ENCODE data around the gene LUZP2. TPM values are rescaled to one million over a fixed set of nuclear protein-coding genes. Genes with fewer than 3 reads are reported as not detected.
"Not testable (repeated sequence)": the region's sequence is repeated elsewhere in the genome, so short reads cannot be mapped to it uniquely, and the experiment has no call there.

LUZP2 gene
- total and polyA plus RNA-seq, 4 experiments from 2014 or later = not detected

- no peaks in the 10 kb centered on the region for H3K27me3 Mint-ChIP-seq
- no peak for DNase-seq
- H3K9me3 Mint-ChIP-seq = peaks cover 5 to 22% (median 11%) of the 10 kb centered on the region in 8 donors
- no peaks in the 10 kb centered on the region for H3K27me3 ChIP-seq (ENCODE audit: insufficient read depth, low read length)
- H3K27ac Mint-ChIP-seq = no peak overlapping the region
- ChIA-PET POLR2A (ENCODE audit: partially characterized antibody) (no interaction called here), CTCF (ENCODE audit: partially characterized antibody) (no interaction called here)
- no peak overlapping the region for H3K27ac ChIP-seq (ENCODE audit: low read depth, low read length)
- H3K4me3 ChIP-seq (ENCODE audit: low read length in 2 of 2) = no peak overlapping the region
- no peaks in the 10 kb centered on the region for H3K9me3 ChIP-seq (ENCODE audit: control insufficient read depth in 1 of 2, low read length in 2 of 2)
- no peaks in the 10 kb centered on the region for H3K36me3 Mint-ChIP-seq
- no peaks in the 10 kb centered on the region for H3K4me1 Mint-ChIP-seq
- H3K36me3 ChIP-seq (ENCODE audit: insufficient read depth, low read length) = no peaks in the 10 kb centered on the region
- H3K4me1 ChIP-seq (ENCODE audit: insufficient read depth, low read length) = no peaks in the 10 kb centered on the region
- H3K4me3 Mint-ChIP-seq = no peak overlapping the region
- intact Hi-C loops (cut with micrococcal nuclease) = no loop called here
These were observed 375.3 kb downstream of the LUZP2 start for GRCh38 chr11:24872186-24872585.

- H3K9me3 Mint-ChIP-seq = peaks cover 5 to 22% (median 12%) of the 10 kb centered on the region in 8 donors
- no peaks in the 10 kb centered on the region for H3K4me1 Mint-ChIP-seq
- Histone ChIP-seq H3K9me3 (ENCODE audit: control insufficient read depth in 1 of 2, low read length in 2 of 2) (no peaks in the 10 kb centered on the region), H3K27me3 (ENCODE audit: insufficient read depth, low read length) (no peaks in the 10 kb centered on the region), H3K36me3 (ENCODE audit: insufficient read depth, low read length) (no peaks in the 10 kb centered on the region), H3K4me3 (ENCODE audit: low read length in 2 of 2) (no peak overlapping the region), H3K27ac (ENCODE audit: low read depth, low read length) (no peak overlapping the region), H3K4me1 (ENCODE audit: insufficient read depth, low read length) (no peaks in the 10 kb centered on the region)
- DNase-seq = no peak
- H3K4me3 Mint-ChIP-seq = no peak overlapping the region
- ChIA-PET POLR2A (ENCODE audit: partially characterized antibody) (no interaction called here), CTCF (ENCODE audit: partially characterized antibody) (no interaction called here)
- no peaks in the 10 kb centered on the region for H3K27me3 Mint-ChIP-seq
- H3K27ac Mint-ChIP-seq = no peak overlapping the region
- intact Hi-C loops (cut with micrococcal nuclease) = no loop called here
- no peaks in the 10 kb centered on the region for H3K36me3 Mint-ChIP-seq
These were observed 375.9 kb downstream of the LUZP2 start for GRCh38 chr11:24872651-24873311.

GRCh38 chr11:24880962-24881361 is 384.1 kb downstream of the LUZP2 start:
- no peak for DNase-seq
- Mint-ChIP-seq H3K9me3 (peaks cover 3 to 27% (median 16%) of the 10 kb centered on the region in 8 donors), H3K36me3 (no peaks in the 10 kb centered on the region), H3K27ac (peak overlapping the region in 1 of 7 donors; percentile 5), H3K4me1 (no peaks in the 10 kb centered on the region), H3K4me3 (no peak overlapping the region), H3K27me3 (no peaks in the 10 kb centered on the region)
- ChIA-PET CTCF (ENCODE audit: partially characterized antibody) (no interaction called here), POLR2A (ENCODE audit: partially characterized antibody) (no interaction called here)
- intact Hi-C loops (cut with micrococcal nuclease) = no loop called here
- Histone ChIP-seq H3K27ac (ENCODE audit: low read depth, low read length) (no peak overlapping the region), H3K4me1 (ENCODE audit: insufficient read depth, low read length) (no peaks in the 10 kb centered on the region), H3K9me3 (ENCODE audit: control insufficient read depth in 1 of 2, low read length in 2 of 2) (no peaks in the 10 kb centered on the region), H3K4me3 (ENCODE audit: low read length in 2 of 2) (no peak overlapping the region), H3K27me3 (ENCODE audit: insufficient read depth, low read length) (no peaks in the 10 kb centered on the region), H3K36me3 (ENCODE audit: insufficient read depth, low read length) (no peaks in the 10 kb centered on the region)

- ChIA-PET POLR2A (ENCODE audit: partially characterized antibody) (no interaction called here), CTCF (ENCODE audit: partially characterized antibody) (no interaction called here)
- no peaks in the 10 kb centered on the region for H3K4me1 Mint-ChIP-seq
- Histone ChIP-seq H3K27ac (ENCODE audit: low read depth, low read length) (no peak overlapping the region), H3K4me1 (ENCODE audit: insufficient read depth, low read length) (no peaks in the 10 kb centered on the region), H3K27me3 (ENCODE audit: insufficient read depth, low read length) (no peaks in the 10 kb centered on the region), H3K36me3 (ENCODE audit: insufficient read depth, low read length) (no peaks in the 10 kb centered on the region), H3K9me3 (ENCODE audit: control insufficient read depth in 1 of 2, low read length in 2 of 2) (no peaks in the 10 kb centered on the region), H3K4me3 (ENCODE audit: low read length in 2 of 2) (no peak overlapping the region)
- no peak overlapping the region for H3K27ac Mint-ChIP-seq
- no peaks in the 10 kb centered on the region for H3K36me3 Mint-ChIP-seq
- no peaks in the 10 kb centered on the region for H3K27me3 Mint-ChIP-seq
- intact Hi-C loops (cut with micrococcal nuclease) = no loop called here
- no peak for DNase-seq
- no peak overlapping the region for H3K4me3 Mint-ChIP-seq
- H3K9me3 Mint-ChIP-seq = peaks cover 0 to 25% (median 9%) of the 10 kb centered on the region in 8 donors
These were observed 388.8 kb downstream of the LUZP2 start for GRCh38 chr11:24885580-24886173.

GRCh38 chr11:24886880-24887619 is 390.2 kb downstream of the LUZP2 start:
- Histone ChIP-seq H3K36me3 (ENCODE audit: insufficient read depth, low read length) (no peaks in the 10 kb centered on the region), H3K9me3 (ENCODE audit: control insufficient read depth in 1 of 2, low read length in 2 of 2) (no peaks in the 10 kb centered on the region), H3K4me3 (ENCODE audit: low read length in 2 of 2) (no peak overlapping the region), H3K4me1 (ENCODE audit: insufficient read depth, low read length) (no peaks in the 10 kb centered on the region), H3K27me3 (ENCODE audit: insufficient read depth, low read length) (no peaks in the 10 kb centered on the region), H3K27ac (ENCODE audit: low read depth, low read length) (no peak overlapping the region)
- Mint-ChIP-seq H3K27me3 (no peaks in the 10 kb centered on the region), H3K4me1 (no peaks in the 10 kb centered on the region), H3K9me3 (peaks cover 0 to 20% (median 6%) of the 10 kb centered on the region in 8 donors), H3K36me3 (no peaks in the 10 kb centered on the region), H3K27ac (no peak overlapping the region), H3K4me3 (no peak overlapping the region)
- intact Hi-C loops (cut with micrococcal nuclease) = no loop called here
- ChIA-PET CTCF (ENCODE audit: partially characterized antibody) (no interaction called here), POLR2A (ENCODE audit: partially characterized antibody) (no interaction called here)
- no peak for DNase-seq

GRCh38 chr11:24890426-24890825 is 393.6 kb downstream of the LUZP2 start:
- POLR2A ChIA-PET (ENCODE audit: partially characterized antibody) = no interaction called here
- no peaks in the 10 kb centered on the region for H3K36me3 ChIP-seq (ENCODE audit: insufficient read depth, low read length)
- H3K36me3 Mint-ChIP-seq = no peaks in the 10 kb centered on the region

GRCh38 chr11:24891845-24892492 is 395.1 kb downstream of the LUZP2 start:
- intact Hi-C loops (cut with micrococcal nuclease); H3K27ac Mint-ChIP-seq; H3K27me3 ChIP-seq (ENCODE audit: insufficient read depth, low read length); H3K4me1 ChIP-seq (ENCODE audit: insufficient read depth, low read length); H3K36me3 Mint-ChIP-seq; H3K36me3 ChIP-seq (ENCODE audit: insufficient read depth, low read length); H3K9me3 ChIP-seq (ENCODE audit: control insufficient read depth in 1 of 2, low read length in 2 of 2); H3K4me1 Mint-ChIP-seq; POLR2A ChIA-PET (ENCODE audit: partially characterized antibody); H3K4me3 Mint-ChIP-seq; DNase-seq; CTCF ChIA-PET (ENCODE audit: partially characterized antibody); H3K27me3 Mint-ChIP-seq; H3K4me3 ChIP-seq (ENCODE audit: low read length in 2 of 2); H3K27ac ChIP-seq (ENCODE audit: low read depth, low read length): not testable (repeated sequence)
- H3K9me3 Mint-ChIP-seq = peaks cover 0 to 17% (median 7%) of the 10 kb centered on the region in 8 donors

More at GRCh38 chr11:24890426-24890825, 393.6 kb downstream of the LUZP2 start:
- no peaks in the 10 kb centered on the region for H3K27me3 Mint-ChIP-seq
- Histone ChIP-seq H3K27me3 (ENCODE audit: insufficient read depth, low read length) (no peaks in the 10 kb centered on the region), H3K4me3 (ENCODE audit: low read length in 2 of 2) (no peak overlapping the region), H3K27ac (ENCODE audit: low read depth, low read length) (no peak overlapping the region), H3K4me1 (ENCODE audit: insufficient read depth, low read length) (no peaks in the 10 kb centered on the region), H3K9me3 (ENCODE audit: control insufficient read depth in 1 of 2, low read length in 2 of 2) (no peaks in the 10 kb centered on the region)
- DNase-seq = no peak
- H3K9me3 Mint-ChIP-seq = peaks cover 0 to 17% (median 6%) of the 10 kb centered on the region in 8 donors
- no peak overlapping the region for H3K27ac Mint-ChIP-seq
- intact Hi-C loops (cut with micrococcal nuclease) = no loop called here
- H3K4me3 Mint-ChIP-seq = no peak overlapping the region
- CTCF ChIA-PET (ENCODE audit: partially characterized antibody) = no interaction called here
- no peaks in the 10 kb centered on the region for H3K4me1 Mint-ChIP-seq

Measured in CD4-positive, alpha-beta memory T cell (primary cell).